Hepatocyte (in vitro differentiated cells): ENCODE data around the gene LRIG3.

Experiments used
- CTCF ChIP-seq: fragments of 200-600 bp; sonication (generic); IDR thresholded peaks from 2 replicates; pipeline ENCODE4 v1.5.1; 2016; ENCODE audit warnings: antibody characterized with exemption, mild to moderate bottlenecking; ENCODE audit not compliant: poor library complexity
- EZH2 ChIP-seq: fragments of 200-600 bp; sonication (generic); IDR thresholded peaks from 2 replicates; pipeline ENCODE4 v1.6.1; 2016; ENCODE audit warnings: antibody characterized with exemption, mild to moderate bottlenecking, borderline replicate concordance
- EZH2phosphoT487 ChIP-seq: fragments of 200-600 bp; sonication (generic); IDR thresholded peaks from one replicate; pipeline ENCODE4 v1.6.1; 2018; ENCODE audit warnings: antibody characterized with exemption, mild to moderate bottlenecking, low read depth, moderate library complexity; ENCODE audit not compliant: unreplicated experiment, severe bottlenecking

- TF ChIP-seq EZH2 (no peak), CTCF (no peak), EZH2phosphoT487 (no peak)
Observed at GRCh38 chr12:58943079-58943478, 22.8 kb upstream of the LRIG3 start.
